Heart right ventricle (tissue), 16 donors: ENCODE results near the gene ATP5PD. TPM values are rescaled to one million over a fixed set of nuclear protein-coding genes. Genes with fewer than 3 reads are reported as not detected.

Source experiments
- ATAC-seq, 8 donors: fragments of 200-7000 bp; cut with Tn5 transposase; one replicate each; pipeline ENCODE4 v1.9.1; 2020; ENCODE audit warnings: mild to moderate bottlenecking in 8 of 8, moderate library complexity in 8 of 8, moderate number of reproducible peaks in 1 of 8
- DNase-seq, 2 donors: peaks; one replicate each; pipeline ENCODE4 v3.0.0-alpha.2; 2020
- H3K27ac ChIP-seq, 10 donors: fragments of 200-600 bp; sonication (generic) in 2 of 10; one replicate each; pipeline versions ENCODE4 v1.5.0 to v1.8.0; 2020 to 2022; ENCODE audit warnings: mild to moderate bottlenecking in 3 of 10
- H3K27me3 ChIP-seq, 7 donors: fragments of 200-600 bp; one replicate each; pipeline ENCODE4 v1.8.0; 2021 to 2022; ENCODE audit warnings: mild to moderate bottlenecking in 2 of 7
- H3K36me3 ChIP-seq, 9 donors: fragments of 200-600 bp; sonication (generic) in 1 of 9; one replicate each; pipeline versions ENCODE4 v1.5.0 to v1.8.0; 2020 to 2022; ENCODE audit warnings: mild to moderate bottlenecking in 2 of 9
- H3K4me1 ChIP-seq, 9 donors: fragments of 200-600 bp; sonication (generic) in 1 of 9; one replicate each; pipeline versions ENCODE4 v1.5.0 to v1.8.0; 2020 to 2022; ENCODE audit warnings: mild to moderate bottlenecking in 4 of 9
- H3K4me3 ChIP-seq, 10 donors: fragments of 200-600 bp; sonication (generic) in 2 of 10; one replicate each; pipeline versions ENCODE4 v1.5.0 to v1.8.0; 2020 to 2022; ENCODE audit warnings: mild to moderate bottlenecking in 7 of 10, moderate library complexity in 2 of 10
- H3K9me3 ChIP-seq, 11 donors: fragments of 200-600 bp in 10 of 11; sonication (generic) in 2 of 11; one replicate each; pipeline versions ENCODE4 v1.5.0 to v1.8.0; 2013 to 2022; ENCODE audit warnings: mild to moderate bottlenecking in 2 of 11, control low read depth in 1 of 11, moderate library complexity in 1 of 11
- CTCF ChIP-seq, 9 donors: fragments of 200-600 bp; sonication (generic) in 2 of 9; IDR thresholded peaks; one replicate each; pipeline versions ENCODE4 v1.5.0 to v1.8.0; 2021 to 2022; ENCODE audit warnings: antibody characterized with exemption in 9 of 9, mild to moderate bottlenecking in 5 of 9, moderate library complexity in 1 of 9
- WGBS, 2 donors: extraction: QIAGEN DNeasy Blood & Tissue Kit; methylation state at CpG; one replicate each; pipeline ENCODE4 v1.1.7; 2013; ENCODE audit warnings: inconsistent platforms in 1 of 2; 5-methylcytosine and 5-hydroxymethylcytosine counted together
- intact Hi-C, 10 donors: fragments of 100-400 bp; cut with DNase I; formaldehyde crosslinking; loops; one replicate each; pipeline versions ENCODE4 v1.11.1 to v1.14.2; 2022
- polyA plus RNA-seq, 2 donors: library from polyadenylated mRNA; stranded (reverse); fragments of 200-250 nt; gene quantifications; one replicate each; pipeline ENCODE4 v1.2.3, GENCODE V29; 2013
- total RNA-seq, 10 donors: library from RNA; stranded (reverse); fragmentation: NEBNext Ultra II Directional in 3 of 10; extraction: Animal tissue kit (Norgen Biotek cat#: 25700) in 3 of 10; gene quantifications; one replicate each; pipeline versions ENCODE4 v1.2.1 to v1.2.4, GENCODE V29; 2021 to 2023
- donor health status: Arrhythmogenic right ventricular cardiomyopathy.
- donor health status: ischemic (EF 13 %, LVEDD 7.1; RV severe dilation, severe dysfunction).
- donor health status: healthy with polysubstance abuse.
- donor health status: DM: no; HTN: yes; CAD: no.
- donor health status: DM: no; HTN: no; CAD: no.
- donor health status: ischemic (EF 25% LVEDD 6.9; RV normal size, moderate dysfunction).
- donor health status: ischemic (EF 25% LVEDD 5.7; RV mildly dilated, moderate dysfunction).
- donor health status: healthy.
- donor health status: DM: yes; HTN: yes; CAD: no.
- donor health status: Ischemic cardiomyopathy.
- donor health status: ischemic (EF 35%, LVEDD 5.7; RV mildly dilated, moderate dysfunction).
- donor health status: nonischemic (EF 11% LVEDD 7.7; RV severe dilation, severe dysfunction).
- donor health status: DM: yes; HTN: yes; CAD: no.
- donor health status: PGD.
- donor health status: ischemic (EF 29% LVEDD 5.4; RV normal size, mild dysfunction).
- donor health status: nonischemic (EF 23%, LVEDD 6.1; RV moderate dilation, normal function).

The ATP5PD gene
- total and polyA plus RNA-seq, 12 donors: 678 to 2,296 (median 875) TPM

GRCh38 chr17:75041656-75042280 lies 5.0 kb downstream of the ATP5PD start:
- no peak for ATAC-seq
- DNase-seq: no peak
- H3K27me3 ChIP-seq: no peaks in the 10 kb centered on the region
- peaks cover 0 to 24% (median 14%) of the 10 kb centered on the region in 9 donors for H3K4me1 ChIP-seq
- no peak overlapping the region for H3K27ac ChIP-seq
- no peaks in the 10 kb centered on the region for H3K9me3 ChIP-seq
- no peak for TF ChIP-seq CTCF (IDR thresholded peaks at IDR 0.05)
- no peak overlapping the region for H3K4me3 ChIP-seq
- peaks cover 0 to 58% (median 34%) of the 10 kb centered on the region in 9 donors for H3K36me3 ChIP-seq
- intact Hi-C loops: loop anchor here in 1 of 10 donors (10.0 kb wide), 1 partner anchor 163 kb away; the partner anchor contains the start of gene NUP85
- WGBS, 2 donors: 76 to 78% methylated on average over 12 of the region's 12 CpGs

GRCh38 chr17:75039238-75039637 lies 7.5 kb downstream of the ATP5PD start:
- 91 to 92% methylated on average over 5 of the region's 5 CpGs for WGBS, 2 donors
- no peak for TF ChIP-seq CTCF (IDR thresholded peaks at IDR 0.05)

GRCh38 chr17:75036643-75037268 lies 10.0 kb downstream of the ATP5PD start:
- Histone ChIP-seq H3K27me3 (no peaks in the 10 kb centered on the region), H3K4me1 (peaks cover 0 to 54% (median 44%) of the 10 kb centered on the region in 9 donors), H3K4me3 (peak overlapping the region in 6 of 10 donors; percentile 4 to 72 (median 24)), H3K27ac (peak overlapping the region; percentile 36 to 90 (median 84)), H3K9me3 (no peaks in the 10 kb centered on the region), H3K36me3 (peaks cover 0 to 43% (median 28%) of the 10 kb centered on the region in 9 donors)
- WGBS, 2 donors: 56 to 61% methylated on average over 27 of the region's 27 CpGs
- TF ChIP-seq CTCF (IDR thresholded peaks at IDR 0.05): no peak
- ATAC-seq (peak; percentile 14 to 71 (median 56)), DNase-seq (peak; percentile 86 to 92)
- intact Hi-C loops: loop anchor here in 1 of 10 donors (10.0 kb wide), 1 partner anchor 52 kb away; the partner anchor contains the start of gene CDR2L

More at GRCh38 chr17:75039238-75039637, 7.5 kb downstream of the ATP5PD start:
- DNase-seq (no peak), ATAC-seq (no peak)
- Histone ChIP-seq H3K36me3 (peaks cover 0 to 55% (median 34%) of the 10 kb centered on the region in 9 donors), H3K27me3 (no peaks in the 10 kb centered on the region), H3K9me3 (no peaks in the 10 kb centered on the region), H3K4me3 (no peak overlapping the region), H3K27ac (no peak overlapping the region), H3K4me1 (peaks cover 0 to 34% (median 25%) of the 10 kb centered on the region in 9 donors)
- intact Hi-C loops: loop anchor here in 1 of 10 donors (10.0 kb wide), 1 partner anchor 54 kb away; the partner anchor contains the start of gene CDR2L

- no peaks in the 10 kb centered on the region for H3K27me3 ChIP-seq
- DNase-seq: peak; percentile 81 to 90
- H3K4me3 ChIP-seq: peak overlapping the region; percentile 46 to 72 (median 66)
- peak; percentile 68 to 87 (median 80) for ATAC-seq
- WGBS, 2 donors: 1 to 2% methylated on average over 43 of the region's 43 CpGs
- TF ChIP-seq CTCF (IDR thresholded peaks at IDR 0.05): peak in 1 of 9 donors; percentile 8
- H3K27ac ChIP-seq: peak overlapping the region; percentile 8 to 90 (median 84)
- peaks cover 0 to 19% (median 6%) of the 10 kb centered on the region in 9 donors for H3K36me3 ChIP-seq
- H3K9me3 ChIP-seq: peaks cover 0 to 13% (median 0%) of the 10 kb centered on the region in 11 donors
- intact Hi-C loops: loop anchor here in 3 of 10 donors (5.0 to 10.0 kb wide), 3 partner anchors 50 to 72 kb away; partner anchors contain the start of gene CDR2L (in 1 of the 3)
- peaks cover 0 to 54% (median 44%) of the 10 kb centered on the region in 9 donors for H3K4me1 ChIP-seq
Measured at GRCh38 chr17:75034236-75034908, 12.4 kb downstream of the ATP5PD start.
